Stimulated activated CD4-positive, alpha-beta T cell treated with anti-CD3 and anti-CD28 coated beads, Interleukin-4, amount 100 ng/mL, for 48 hours (primary cell): ENCODE results near the gene DERL2.

Source experiments
- DNase-seq, 2 donors: peaks; one replicate each; pipeline ENCODE4 v3.0.0-alpha.2; 2020; ENCODE audit warnings: low read depth in 2 of 2

Gene DERL2

GRCh38 chr17:5501685-5502084 lies 15.7 kb upstream of the DERL2 start:
- no peak for DNase-seq

GRCh38 chr17:5500589-5501391 lies 14.8 kb upstream of the DERL2 start:
- peak; percentile 59 to 60 for DNase-seq

- no peak for DNase-seq
Measured at GRCh38 chr17:5500247-5500588, 14.2 kb upstream of the DERL2 start.

GRCh38 chr17:5499476-5500231 lies 13.7 kb upstream of the DERL2 start:
- no peak for DNase-seq

GRCh38 chr17:5492970-5493369 lies 7.0 kb upstream of the DERL2 start:
- DNase-seq = no peak

- no peak for DNase-seq
Measured at GRCh38 chr17:5488752-5489151, 2.8 kb upstream of the DERL2 start.

- peak; percentile 94 to 98 for DNase-seq
Measured at GRCh38 chr17:5486206-5487124, 487 bp upstream of the DERL2 start, which contains the start of gene MIS12. TSS of gene MIS12 (plus strand) at chr17:5486566. CDS start at chr17:5488863, 2,297 bp downstream.

GRCh38 chr17:5481451-5481850 lies 4.5 kb downstream of the DERL2 start:
- DNase-seq = no peak

GRCh38 chr17:5480962-5481361 lies 5.0 kb downstream of the DERL2 start:
- DNase-seq = no peak

- no peak for DNase-seq
Measured at GRCh38 chr17:5478992-5479391, 7.0 kb downstream of the DERL2 start.

- no peak for DNase-seq
Measured at GRCh38 chr17:5473906-5474305, 12.1 kb downstream of the DERL2 start.

GRCh38 chr17:5472511-5472910 lies 13.5 kb downstream of the DERL2 start:
- DNase-seq = no peak

- DNase-seq = no peak
Measured at GRCh38 chr17:5468075-5468473, 17.9 kb downstream of the DERL2 start.

- no peak for DNase-seq
Measured at GRCh38 chr17:5467416-5467815, 18.6 kb downstream of the DERL2 start.

- no peak for DNase-seq
Measured at GRCh38 chr17:5466295-5466694, 19.7 kb downstream of the DERL2 start.

- DNase-seq = no peak
Measured at GRCh38 chr17:5464717-5465507, 21.1 kb downstream of the DERL2 start.

- DNase-seq = no peak
Measured at GRCh38 chr17:5446786-5447185, 39.2 kb downstream of the DERL2 start.

GRCh38 chr17:5444209-5444608 lies 41.8 kb downstream of the DERL2 start:
- DNase-seq = no peak

- DNase-seq = no peak
Measured at GRCh38 chr17:5443728-5444127, 42.2 kb downstream of the DERL2 start.

GRCh38 chr17:5439446-5439764 lies 46.6 kb downstream of the DERL2 start:
- no peak for DNase-seq

- peak; percentile 86 to 90 for DNase-seq
Measured at GRCh38 chr17:5438716-5439445, 47.1 kb downstream of the DERL2 start, which contains the start of gene C1QBP. TSS of gene C1QBP (minus strand) at chr17:5439155. CDS start at chr17:5439073, 82 bp downstream.
